ENCODE results near the gene AMN1.

AMN1 gene

DNA sequence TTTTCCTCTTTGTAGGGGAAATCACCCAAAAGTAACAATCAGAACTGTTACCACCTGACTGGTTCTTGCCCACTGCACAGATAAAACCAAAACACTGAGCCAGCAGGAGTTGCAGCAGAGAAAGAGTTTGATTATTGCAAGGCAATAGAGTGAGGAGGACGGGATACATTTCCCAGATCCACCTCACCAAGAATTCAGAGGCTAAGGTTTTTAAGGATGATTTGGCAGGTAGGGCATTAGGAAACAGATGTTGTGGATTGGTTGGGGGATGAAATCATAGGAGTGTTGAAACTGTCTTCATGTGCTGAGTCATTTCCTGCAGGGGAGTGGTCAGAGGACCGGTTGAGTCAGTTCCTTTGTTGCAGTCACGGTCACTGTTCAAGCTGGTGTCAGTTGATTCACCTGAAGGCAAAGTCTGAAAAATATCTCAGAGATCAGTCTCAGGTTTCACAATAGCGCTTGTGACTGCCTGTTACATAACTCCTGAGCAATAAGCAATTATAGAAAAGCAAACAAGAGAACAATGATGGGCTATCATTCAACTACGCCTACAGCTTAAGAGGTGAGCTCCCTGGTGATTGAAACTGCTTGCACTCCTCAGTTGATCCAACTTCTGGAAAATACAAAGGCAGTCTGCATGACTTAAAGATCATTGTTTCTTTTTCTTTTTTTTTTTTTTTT is 20.3 kb upstream of the AMN1 start (continued):
- TF ChIP-seq ZSCAN23 (tag by site-specific recombination; IDR thresholded peaks at IDR 0.05) (peak; percentile 97), ZNF23 (tag by site-specific recombination; IDR thresholded peaks at IDR 0.05; ENCODE audit: borderline replicate concordance) (no peak), ZNF610 (tag by site-specific recombination; IDR thresholded peaks at IDR 0.05; ENCODE audit: borderline replicate concordance) (peak; percentile 80), ZNF169 (tag by site-specific recombination; IDR thresholded peaks at IDR 0.05) (no peak), ZNF658 (tag by site-specific recombination; IDR thresholded peaks at IDR 0.05) (no peak), ZBTB48 (tag by site-specific recombination; IDR thresholded peaks at IDR 0.05) (no peak), ZNF473 (tag by site-specific recombination; IDR thresholded peaks at IDR 0.05) (no peak), ZNF19 (tag by site-specific recombination; IDR thresholded peaks at IDR 0.05; ENCODE audit: low read depth) (0 out of 2 replicates have a peak, but pooled peaks have one; percentile 41), SP7 (tag by site-specific recombination; IDR thresholded peaks at IDR 0.05) (peak; percentile 100), ZNF416 (tag by site-specific recombination; IDR thresholded peaks at IDR 0.05) (no peak), ZNF24 (tag by site-specific recombination; IDR thresholded peaks at IDR 0.05) (peak; percentile 99), ZNF433 (tag by site-specific recombination; IDR thresholded peaks at IDR 0.05; ENCODE audit: low read depth) (no peak), ZNF76 (tag by site-specific recombination; IDR thresholded peaks at IDR 0.05; ENCODE audit: borderline replicate concordance, low read depth) (no peak; the same call in 1 of the 2 replicates), ZIC2 (tag by site-specific recombination; IDR thresholded peaks at IDR 0.05) (peak; percentile 63), ZNF585B (tag by site-specific recombination; IDR thresholded peaks at IDR 0.05) (no peak), ZBTB21 (tag by site-specific recombination; IDR thresholded peaks at IDR 0.05) (peak; percentile 93), ZNF202 (tag by site-specific recombination; IDR thresholded peaks at IDR 0.05; ENCODE audit: borderline replicate concordance) (no peak), ZNF248 (tag by site-specific recombination; IDR thresholded peaks at IDR 0.05) (no peak), WT1 (tag by site-specific recombination; IDR thresholded peaks at IDR 0.05) (peak; percentile 98)
- TF ChIP-seq, protein P1, sequence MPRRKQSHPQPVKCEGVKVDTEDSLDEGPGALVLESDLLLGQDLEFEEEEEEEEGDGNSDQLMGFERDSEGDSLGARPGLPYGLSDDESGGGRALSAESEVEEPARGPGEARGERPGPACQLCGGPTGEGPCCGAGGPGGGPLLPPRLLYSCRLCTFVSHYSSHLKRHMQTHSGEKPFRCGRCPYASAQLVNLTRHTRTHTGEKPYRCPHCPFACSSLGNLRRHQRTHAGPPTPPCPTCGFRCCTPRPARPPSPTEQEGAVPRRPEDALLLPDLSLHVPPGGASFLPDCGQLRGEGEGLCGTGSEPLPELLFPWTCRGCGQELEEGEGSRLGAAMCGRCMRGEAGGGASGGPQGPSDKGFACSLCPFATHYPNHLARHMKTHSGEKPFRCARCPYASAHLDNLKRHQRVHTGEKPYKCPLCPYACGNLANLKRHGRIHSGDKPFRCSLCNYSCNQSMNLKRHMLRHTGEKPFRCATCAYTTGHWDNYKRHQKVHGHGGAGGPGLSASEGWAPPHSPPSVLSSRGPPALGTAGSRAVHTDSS (tag by site-specific recombination; IDR thresholded peaks at IDR 0.05): no peak
- TF ChIP-seq, protein P2, sequence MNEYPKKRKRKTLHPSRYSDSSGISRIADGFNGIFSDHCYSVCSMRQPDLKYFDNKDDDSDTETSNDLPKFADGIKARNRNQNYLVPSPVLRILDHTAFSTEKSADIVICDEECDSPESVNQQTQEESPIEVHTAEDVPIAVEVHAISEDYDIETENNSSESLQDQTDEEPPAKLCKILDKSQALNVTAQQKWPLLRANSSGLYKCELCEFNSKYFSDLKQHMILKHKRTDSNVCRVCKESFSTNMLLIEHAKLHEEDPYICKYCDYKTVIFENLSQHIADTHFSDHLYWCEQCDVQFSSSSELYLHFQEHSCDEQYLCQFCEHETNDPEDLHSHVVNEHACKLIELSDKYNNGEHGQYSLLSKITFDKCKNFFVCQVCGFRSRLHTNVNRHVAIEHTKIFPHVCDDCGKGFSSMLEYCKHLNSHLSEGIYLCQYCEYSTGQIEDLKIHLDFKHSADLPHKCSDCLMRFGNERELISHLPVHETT (tag by site-specific recombination; IDR thresholded peaks at IDR 0.05): peak; percentile 99
- TF ChIP-seq, protein P3, sequence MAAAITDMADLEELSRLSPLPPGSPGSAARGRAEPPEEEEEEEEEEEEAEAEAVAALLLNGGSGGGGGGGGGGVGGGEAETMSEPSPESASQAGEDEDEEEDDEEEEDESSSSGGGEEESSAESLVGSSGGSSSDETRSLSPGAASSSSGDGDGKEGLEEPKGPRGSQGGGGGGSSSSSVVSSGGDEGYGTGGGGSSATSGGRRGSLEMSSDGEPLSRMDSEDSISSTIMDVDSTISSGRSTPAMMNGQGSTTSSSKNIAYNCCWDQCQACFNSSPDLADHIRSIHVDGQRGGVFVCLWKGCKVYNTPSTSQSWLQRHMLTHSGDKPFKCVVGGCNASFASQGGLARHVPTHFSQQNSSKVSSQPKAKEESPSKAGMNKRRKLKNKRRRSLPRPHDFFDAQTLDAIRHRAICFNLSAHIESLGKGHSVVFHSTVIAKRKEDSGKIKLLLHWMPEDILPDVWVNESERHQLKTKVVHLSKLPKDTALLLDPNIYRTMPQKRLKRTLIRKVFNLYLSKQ (tag by site-specific recombination; IDR thresholded peaks at IDR 0.05; ENCODE audit: borderline replicate concordance): no peak
- TF ChIP-seq, protein P4, sequence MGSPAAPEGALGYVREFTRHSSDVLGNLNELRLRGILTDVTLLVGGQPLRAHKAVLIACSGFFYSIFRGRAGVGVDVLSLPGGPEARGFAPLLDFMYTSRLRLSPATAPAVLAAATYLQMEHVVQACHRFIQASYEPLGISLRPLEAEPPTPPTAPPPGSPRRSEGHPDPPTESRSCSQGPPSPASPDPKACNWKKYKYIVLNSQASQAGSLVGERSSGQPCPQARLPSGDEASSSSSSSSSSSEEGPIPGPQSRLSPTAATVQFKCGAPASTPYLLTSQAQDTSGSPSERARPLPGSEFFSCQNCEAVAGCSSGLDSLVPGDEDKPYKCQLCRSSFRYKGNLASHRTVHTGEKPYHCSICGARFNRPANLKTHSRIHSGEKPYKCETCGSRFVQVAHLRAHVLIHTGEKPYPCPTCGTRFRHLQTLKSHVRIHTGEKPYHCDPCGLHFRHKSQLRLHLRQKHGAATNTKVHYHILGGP (tag by site-specific recombination; IDR thresholded peaks at IDR 0.05): 0 out of 2 replicates have a peak, but pooled peaks have one; percentile 13
- TF ChIP-seq, protein P5, sequence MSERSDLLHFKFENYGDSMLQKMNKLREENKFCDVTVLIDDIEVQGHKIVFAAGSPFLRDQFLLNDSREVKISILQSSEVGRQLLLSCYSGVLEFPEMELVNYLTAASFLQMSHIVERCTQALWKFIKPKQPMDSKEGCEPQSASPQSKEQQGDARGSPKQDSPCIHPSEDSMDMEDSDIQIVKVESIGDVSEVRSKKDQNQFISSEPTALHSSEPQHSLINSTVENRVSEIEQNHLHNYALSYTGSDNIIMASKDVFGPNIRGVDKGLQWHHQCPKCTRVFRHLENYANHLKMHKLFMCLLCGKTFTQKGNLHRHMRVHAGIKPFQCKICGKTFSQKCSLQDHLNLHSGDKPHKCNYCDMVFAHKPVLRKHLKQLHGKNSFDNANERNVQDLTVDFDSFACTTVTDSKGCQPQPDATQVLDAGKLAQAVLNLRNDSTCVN (tag by site-specific recombination; optimal IDR thresholded peaks at IDR 0.05): peak; percentile 40
- TF ChIP-seq, protein P6, sequence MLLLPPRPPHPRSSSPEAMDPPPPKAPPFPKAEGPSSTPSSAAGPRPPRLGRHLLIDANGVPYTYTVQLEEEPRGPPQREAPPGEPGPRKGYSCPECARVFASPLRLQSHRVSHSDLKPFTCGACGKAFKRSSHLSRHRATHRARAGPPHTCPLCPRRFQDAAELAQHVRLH (tag by site-specific recombination; IDR thresholded peaks at IDR 0.05): 0 out of 2 replicates have a peak, but pooled peaks have one; percentile 59
- TF ChIP-seq, protein P7, sequence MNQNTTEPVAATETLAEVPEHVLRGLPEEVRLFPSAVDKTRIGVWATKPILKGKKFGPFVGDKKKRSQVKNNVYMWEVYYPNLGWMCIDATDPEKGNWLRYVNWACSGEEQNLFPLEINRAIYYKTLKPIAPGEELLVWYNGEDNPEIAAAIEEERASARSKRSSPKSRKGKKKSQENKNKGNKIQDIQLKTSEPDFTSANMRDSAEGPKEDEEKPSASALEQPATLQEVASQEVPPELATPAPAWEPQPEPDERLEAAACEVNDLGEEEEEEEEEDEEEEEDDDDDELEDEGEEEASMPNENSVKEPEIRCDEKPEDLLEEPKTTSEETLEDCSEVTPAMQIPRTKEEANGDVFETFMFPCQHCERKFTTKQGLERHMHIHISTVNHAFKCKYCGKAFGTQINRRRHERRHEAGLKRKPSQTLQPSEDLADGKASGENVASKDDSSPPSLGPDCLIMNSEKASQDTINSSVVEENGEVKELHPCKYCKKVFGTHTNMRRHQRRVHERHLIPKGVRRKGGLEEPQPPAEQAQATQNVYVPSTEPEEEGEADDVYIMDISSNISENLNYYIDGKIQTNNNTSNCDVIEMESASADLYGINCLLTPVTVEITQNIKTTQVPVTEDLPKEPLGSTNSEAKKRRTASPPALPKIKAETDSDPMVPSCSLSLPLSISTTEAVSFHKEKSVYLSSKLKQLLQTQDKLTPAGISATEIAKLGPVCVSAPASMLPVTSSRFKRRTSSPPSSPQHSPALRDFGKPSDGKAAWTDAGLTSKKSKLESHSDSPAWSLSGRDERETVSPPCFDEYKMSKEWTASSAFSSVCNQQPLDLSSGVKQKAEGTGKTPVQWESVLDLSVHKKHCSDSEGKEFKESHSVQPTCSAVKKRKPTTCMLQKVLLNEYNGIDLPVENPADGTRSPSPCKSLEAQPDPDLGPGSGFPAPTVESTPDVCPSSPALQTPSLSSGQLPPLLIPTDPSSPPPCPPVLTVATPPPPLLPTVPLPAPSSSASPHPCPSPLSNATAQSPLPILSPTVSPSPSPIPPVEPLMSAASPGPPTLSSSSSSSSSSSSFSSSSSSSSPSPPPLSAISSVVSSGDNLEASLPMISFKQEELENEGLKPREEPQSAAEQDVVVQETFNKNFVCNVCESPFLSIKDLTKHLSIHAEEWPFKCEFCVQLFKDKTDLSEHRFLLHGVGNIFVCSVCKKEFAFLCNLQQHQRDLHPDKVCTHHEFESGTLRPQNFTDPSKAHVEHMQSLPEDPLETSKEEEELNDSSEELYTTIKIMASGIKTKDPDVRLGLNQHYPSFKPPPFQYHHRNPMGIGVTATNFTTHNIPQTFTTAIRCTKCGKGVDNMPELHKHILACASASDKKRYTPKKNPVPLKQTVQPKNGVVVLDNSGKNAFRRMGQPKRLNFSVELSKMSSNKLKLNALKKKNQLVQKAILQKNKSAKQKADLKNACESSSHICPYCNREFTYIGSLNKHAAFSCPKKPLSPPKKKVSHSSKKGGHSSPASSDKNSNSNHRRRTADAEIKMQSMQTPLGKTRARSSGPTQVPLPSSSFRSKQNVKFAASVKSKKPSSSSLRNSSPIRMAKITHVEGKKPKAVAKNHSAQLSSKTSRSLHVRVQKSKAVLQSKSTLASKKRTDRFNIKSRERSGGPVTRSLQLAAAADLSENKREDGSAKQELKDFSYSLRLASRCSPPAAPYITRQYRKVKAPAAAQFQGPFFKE (tag by site-specific recombination; IDR thresholded peaks at IDR 0.05; ENCODE audit: borderline replicate concordance): no peak
